GM19193 (cell line): Measurements from ENCODE around the gene AIM2.

ENCODE experiments used
- POLR2A ChIP-seq: IDR thresholded peaks from 4 replicates; pipeline ENCODE4 v1.6.1; 2011; ENCODE audit not compliant: insufficient read depth, insufficient read length; ENCODE audit errors: extremely low read depth

Gene AIM2

GRCh38 chr1:159051436-159051835, 25.1 kb downstream of the AIM2 start:
- no peak for TF ChIP-seq POLR2A

GRCh38 chr1:159040893-159041724, 35.5 kb downstream of the AIM2 start:
- no peak for TF ChIP-seq POLR2A

GRCh38 chr1:159040206-159040605, 36.4 kb downstream of the AIM2 start:
- no peak for TF ChIP-seq POLR2A

GRCh38 chr1:159030877-159031447, 45.6 kb downstream of the AIM2 start:
- TF ChIP-seq POLR2A = no peak

GRCh38 chr1:159030311-159030710, 46.3 kb downstream of the AIM2 start:
- TF ChIP-seq POLR2A = no peak

- TF ChIP-seq POLR2A = no peak
Measured at GRCh38 chr1:159025043-159025442, 51.5 kb downstream of the AIM2 start.

GRCh38 chr1:159023723-159024122, 52.8 kb downstream of the AIM2 start:
- TF ChIP-seq POLR2A = no peak

- peak; percentile 51 for TF ChIP-seq POLR2A
Measured at GRCh38 chr1:159015440-159015909, 61.1 kb downstream of the AIM2 start.

GRCh38 chr1:159014851-159015250, 61.7 kb downstream of the AIM2 start:
- no peak for TF ChIP-seq POLR2A

GRCh38 chr1:159014003-159014571, 62.5 kb downstream of the AIM2 start:
- peak; percentile 31 for TF ChIP-seq POLR2A

GRCh38 chr1:159012495-159012894, 64.1 kb downstream of the AIM2 start:
- peak; percentile 46 for TF ChIP-seq POLR2A
